Pancreas (tissue), 10 donors: ENCODE results near the gene C16orf82. TPM values are rescaled to one million over a fixed set of nuclear protein-coding genes. Genes with fewer than 3 reads are reported as not detected.

Experiments used
- ATAC-seq, 4 donors: fragments of 200-7000 bp; cut with Tn5 transposase; one replicate each; pipeline versions ENCODE4 v1.8.0 to v1.9.1; 2020; ENCODE audit warnings: mild to moderate bottlenecking in 4 of 4, moderate library complexity in 4 of 4
- DNase-seq, 6 donors: peaks; one replicate each; pipeline ENCODE4 v3.0.0-alpha.2; 2020
- FAIRE-seq: peaks from 2 replicates; lab custom pipeline; 2012; peaks lifted over from hg19 to GRCh38; lab: Jason Lieb, UNC
- H3K27ac ChIP-seq, 4 donors: fragments of 200-600 bp; sonication (generic); 1 replicate in 3 of 4; 2 replicates in 1 of 4; pipeline versions ENCODE4 v1.5.0 to v1.8.0; 2020
- H3K27me3 ChIP-seq, 4 donors: fragments of 200-600 bp; one replicate each; pipeline ENCODE4 v1.8.0; 2021
- H3K36me3 ChIP-seq, 3 donors: fragments of 200-600 bp; sonication (generic) in 1 of 3; one replicate each; pipeline versions ENCODE4 v1.5.0 to v1.8.0; 2020 to 2021
- H3K4me1 ChIP-seq, 3 donors: fragments of 200-600 bp; one replicate each; pipeline ENCODE4 v1.8.0; 2021
- H3K4me3 ChIP-seq, 4 donors: fragments of 200-600 bp; sonication (generic) in 2 of 4; one replicate each; pipeline versions ENCODE4 v1.5.0 to v1.8.0; 2020 to 2021
- H3K9me3 ChIP-seq, 4 donors: fragments of 200-600 bp; one replicate each; pipeline ENCODE4 v1.8.0; 2021
- WGBS, 2 donors: extraction: QIAGEN DNeasy Blood & Tissue Kit; methylation state at CpG; one replicate each; pipeline ENCODE4 v1.1.7; 2013; 5-methylcytosine and 5-hydroxymethylcytosine counted together
- intact Hi-C, 3 donors: fragments of 100-400 bp; cut with DNase I; formaldehyde crosslinking; loops; one replicate each; pipeline versions ENCODE4 v1.11.1 to v1.14.2; 2022
- polyA plus RNA-seq, 2 donors: library from polyadenylated mRNA; stranded (reverse); fragments of 200-250 nt; gene quantifications; one replicate each; pipeline ENCODE4 v1.2.3, GENCODE V29; 2013
- total RNA-seq, 6 donors: library from RNA; stranded (reverse); fragmentation: NEBNext Ultra II Directional in 4 of 6; extraction: Animal tissue kit (Norgen Biotek cat#: 25700) in 4 of 6; gene quantifications; one replicate each; pipeline versions ENCODE4 v1.2.1 to v1.2.4, GENCODE V29; 2021 to 2023
- TF ChIP-seq, protein P1 (sequence below), 4 donors: fragments of 200-600 bp; sonication (generic) in 3 of 4; IDR thresholded peaks; one replicate each; pipeline versions ENCODE4 v1.5.0 to v1.8.0; 2021; ENCODE audit warnings: antibody characterized with exemption in 4 of 4
- donor health status: healthy with polysubstance abuse.
- donor health status: DM: no; HTN: no; CAD: no; lungs with moderate emphysema.
- donor health status: DM: no; HTN: no; CAD: no.
- donor health status: control.
- donor health status: control.
- donor health status: Bipolar disorder and iron deficiency.
- donor health status: DM: yes; HTN: yes; CAD: no.
- donor health status: DM: no; HTN: no; CAD: no.
- donor health status: DM: no; HTN: no; CAD: no.
- donor health status: DM: yes; HTN: yes; CAD: no.

The C16orf82 gene
- total and polyA plus RNA-seq, 8 donors: not detected

DNA sequence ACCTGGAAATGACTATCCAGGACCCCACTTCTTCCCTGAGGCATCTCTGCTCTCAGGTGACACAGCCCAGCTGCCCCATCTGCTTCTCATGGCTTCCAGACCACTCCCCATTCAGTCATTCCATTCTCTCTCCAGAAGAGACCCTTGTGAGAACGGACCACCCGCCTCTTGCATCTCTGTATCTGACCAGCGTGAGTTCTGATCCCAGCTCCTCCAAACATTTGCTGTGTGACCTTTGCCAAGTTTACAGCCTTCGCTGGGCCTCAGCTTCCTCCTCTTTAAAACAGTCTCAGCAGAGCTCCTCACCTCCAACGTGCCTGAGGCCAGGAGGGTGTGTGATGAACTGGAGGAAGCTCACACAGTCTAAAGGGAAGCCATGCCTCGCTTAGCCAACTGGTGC is 39.6 kb downstream of the C16orf82 start:
- no peak for FAIRE-seq
- Histone ChIP-seq H3K27me3 (no peaks in the 10 kb centered on the region), H3K27ac (no peak overlapping the region), H3K4me1 (no peaks in the 10 kb centered on the region), H3K4me3 (no peak overlapping the region), H3K36me3 (no peaks in the 10 kb centered on the region), H3K9me3 (no peaks in the 10 kb centered on the region)
- TF ChIP-seq, protein P1, sequence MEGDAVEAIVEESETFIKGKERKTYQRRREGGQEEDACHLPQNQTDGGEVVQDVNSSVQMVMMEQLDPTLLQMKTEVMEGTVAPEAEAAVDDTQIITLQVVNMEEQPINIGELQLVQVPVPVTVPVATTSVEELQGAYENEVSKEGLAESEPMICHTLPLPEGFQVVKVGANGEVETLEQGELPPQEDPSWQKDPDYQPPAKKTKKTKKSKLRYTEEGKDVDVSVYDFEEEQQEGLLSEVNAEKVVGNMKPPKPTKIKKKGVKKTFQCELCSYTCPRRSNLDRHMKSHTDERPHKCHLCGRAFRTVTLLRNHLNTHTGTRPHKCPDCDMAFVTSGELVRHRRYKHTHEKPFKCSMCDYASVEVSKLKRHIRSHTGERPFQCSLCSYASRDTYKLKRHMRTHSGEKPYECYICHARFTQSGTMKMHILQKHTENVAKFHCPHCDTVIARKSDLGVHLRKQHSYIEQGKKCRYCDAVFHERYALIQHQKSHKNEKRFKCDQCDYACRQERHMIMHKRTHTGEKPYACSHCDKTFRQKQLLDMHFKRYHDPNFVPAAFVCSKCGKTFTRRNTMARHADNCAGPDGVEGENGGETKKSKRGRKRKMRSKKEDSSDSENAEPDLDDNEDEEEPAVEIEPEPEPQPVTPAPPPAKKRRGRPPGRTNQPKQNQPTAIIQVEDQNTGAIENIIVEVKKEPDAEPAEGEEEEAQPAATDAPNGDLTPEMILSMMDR (IDR thresholded peaks at IDR 0.05): no peak
- DNase-seq: no peak
- ATAC-seq: no peak
- WGBS, 2 donors: 61 to 78% methylated on average over 6 of the region's 6 CpGs
- intact Hi-C loops: loop anchor here in 1 of 3 donors (10.0 kb wide), 1 partner anchor 1262 kb away; no protein-coding TSS in a partner anchor

GRCh38 chr16:27107185-27107592 is 40.5 kb downstream of the C16orf82 start:
- Histone ChIP-seq H3K27ac (no peak overlapping the region), H3K4me3 (no peak overlapping the region), H3K36me3 (no peaks in the 10 kb centered on the region), H3K4me1 (no peaks in the 10 kb centered on the region), H3K9me3 (no peaks in the 10 kb centered on the region), H3K27me3 (no peaks in the 10 kb centered on the region)
- FAIRE-seq (no peak), DNase-seq (no peak), ATAC-seq (no peak)
- TF ChIP-seq, protein P1 (IDR thresholded peaks at IDR 0.05): no peak
- intact Hi-C loops: loop anchor here in 1 of 3 donors (10.0 kb wide), 1 partner anchor 1262 kb away; no protein-coding TSS in a partner anchor
- WGBS, 2 donors: 34 to 56% methylated on average over 7 of the region's 7 CpGs

- H3K4me3 ChIP-seq: no peak overlapping the region
- DNase-seq (peak in 1 of 6 donors; percentile 12), ATAC-seq (no peak), FAIRE-seq (no peak)
- H3K36me3 ChIP-seq: no peaks in the 10 kb centered on the region
- no peaks in the 10 kb centered on the region for H3K4me1 ChIP-seq
- 65 to 76% methylated on average over 13 of the region's 13 CpGs for WGBS, 2 donors
- H3K27me3 ChIP-seq: no peaks in the 10 kb centered on the region
- intact Hi-C loops: loop anchor here in 1 of 3 donors (10.0 kb wide), 1 partner anchor 1263 kb away; no protein-coding TSS in a partner anchor
- no peak overlapping the region for H3K27ac ChIP-seq
- no peaks in the 10 kb centered on the region for H3K9me3 ChIP-seq
- TF ChIP-seq, protein P1 (IDR thresholded peaks at IDR 0.05): no peak
Measured at GRCh38 chr16:27108051-27108770, 41.5 kb downstream of the C16orf82 start.

DNA sequence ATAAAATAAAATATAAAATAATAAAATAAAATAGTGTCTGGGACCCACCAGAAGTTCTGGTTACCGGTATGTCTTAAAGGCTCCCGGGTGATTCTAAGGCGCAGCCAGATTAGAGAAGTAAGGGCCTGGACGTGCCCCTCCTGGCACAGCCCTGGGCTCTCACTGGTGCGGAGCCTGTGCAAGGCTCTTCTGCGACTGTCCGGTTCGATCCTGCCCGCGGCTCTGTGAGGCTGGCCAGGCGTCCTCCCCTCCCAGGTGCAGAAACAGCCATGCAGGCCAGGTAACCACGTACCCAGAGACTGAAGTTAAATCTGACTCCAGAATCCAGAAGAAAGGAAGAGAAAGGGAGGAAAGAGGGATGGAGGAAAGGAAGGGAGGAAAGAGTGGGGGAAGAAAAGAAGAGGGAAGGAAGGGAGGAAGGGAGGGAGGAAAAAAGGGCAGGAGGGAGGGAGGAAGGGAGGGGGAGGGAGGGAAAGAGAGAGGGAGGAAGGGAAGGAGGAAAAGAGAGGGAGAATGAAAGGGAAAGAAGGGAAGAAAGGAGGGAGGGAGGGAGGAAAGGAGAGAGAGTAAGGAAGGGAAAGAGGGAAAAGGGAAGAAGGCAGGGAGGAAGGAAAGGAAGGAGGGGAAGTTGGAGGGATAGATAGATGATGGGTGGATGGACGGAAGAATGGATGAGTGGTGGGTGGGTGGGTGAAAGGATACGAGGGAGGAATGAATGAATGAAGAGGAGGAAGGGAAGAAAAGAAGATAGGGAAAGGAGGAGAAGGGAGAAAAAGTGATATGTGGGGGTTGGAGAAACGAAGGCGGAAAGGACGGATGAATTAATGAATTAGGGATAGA is 42.3 kb downstream of the C16orf82 start:
- intact Hi-C loops: loop anchor here in 1 of 3 donors (10.0 kb wide), 1 partner anchor 1264 kb away; no protein-coding TSS in a partner anchor
- Histone ChIP-seq H3K27me3 (no peaks in the 10 kb centered on the region), H3K4me1 (no peaks in the 10 kb centered on the region), H3K27ac (no peak overlapping the region), H3K36me3 (no peaks in the 10 kb centered on the region), H3K9me3 (no peaks in the 10 kb centered on the region), H3K4me3 (peak overlapping the region in 2 of 4 donors; percentile 20 to 26)
- TF ChIP-seq, protein P1 (IDR thresholded peaks at IDR 0.05): no peak
- DNase-seq (peak in 1 of 6 donors; percentile 46), ATAC-seq (no peak), FAIRE-seq (no peak)
- WGBS, 2 donors: 51 to 54% methylated on average over 17 of the region's 17 CpGs
